HEK293 (cell line): ENCODE results near the gene PDE4D.

Experiments used
- CTCF ChIA-PET: fragments of 350-600 bp; formaldehyde crosslinking; extraction: SDS; loops from one replicate; lab custom pipeline; 2021; ENCODE audit warnings: antibody characterized with exemption; lab: Yijun Ruan, JAX
- POLR2A ChIA-PET: fragments of 300-600 bp; formaldehyde crosslinking; extraction: SDS; loops from one replicate; lab custom pipeline; 2020; ENCODE audit warnings: antibody characterized with exemption, inconsistent platforms; lab: Yijun Ruan, JAX
- H3K27ac ChIP-seq: fragments of 200-500 bp; sonication (Bioruptor generic); 2 replicates; pipeline ENCODE4 v1.5.1; 2014; ENCODE audit warnings: low read depth, low read length, control low read depth, inconsistent platforms; ENCODE audit errors: extremely low read depth
- H3K36me3 ChIP-seq, 2 experiments: fragments of 200-500 bp in 1 of 2; sonication (Bioruptor generic) in 1 of 2; 1 replicate in 1 of 2; 2 replicates in 1 of 2; pipeline ENCODE4 v1.5.1; 2014 to 2017; ENCODE audit warnings: inconsistent platforms in 2 of 2, low read length in 2 of 2; ENCODE audit not compliant: control insufficient read depth in 2 of 2, insufficient read depth in 1 of 2
- H3K4me1 ChIP-seq: fragments of 200-500 bp; sonication (Bioruptor generic); 2 replicates; pipeline ENCODE4 v1.5.1; 2014; ENCODE audit warnings: mild to moderate bottlenecking, low read length, inconsistent platforms; ENCODE audit not compliant: control insufficient read depth, insufficient read depth
- H3K4me3 ChIP-seq: 2 replicates; pipeline ENCODE4 v1.5.1; 2011; ENCODE audit warnings: low read depth, mild to moderate bottlenecking, control low read depth, low read length, moderate library complexity
- H3K9me3 ChIP-seq: fragments of 200-500 bp; sonication (Bioruptor generic); 2 replicates; pipeline ENCODE4 v1.5.1; 2014; ENCODE audit warnings: low read depth, low read length, inconsistent platforms; ENCODE audit not compliant: control insufficient read depth, insufficient read depth
- BCL11A ChIP-seq: fragments of 450-650 bp; formaldehyde crosslinking; IDR thresholded peaks from 2 replicates; pipeline ENCODE4 v1.5.1; 2016; ENCODE audit warnings: low read depth, missing biosample characterization, missing genetic modification characterization
- KLF10 ChIP-seq: fragments of 450-650 bp; IDR thresholded peaks from 2 replicates; pipeline ENCODE4 v1.5.1; 2018; ENCODE audit warnings: missing biosample characterization, mild to moderate bottlenecking, missing genetic modification characterization
- KLF8 ChIP-seq: fragments of 450-650 bp; formaldehyde crosslinking; IDR thresholded peaks from 2 replicates; pipeline ENCODE4 v1.5.1; 2016; ENCODE audit warnings: missing biosample characterization, missing genetic modification characterization
- YY1 ChIP-seq: fragments of 450-650 bp; formaldehyde crosslinking; IDR thresholded peaks from 2 replicates; pipeline ENCODE4 v1.5.1; 2018; ENCODE audit warnings: missing biosample characterization, missing genetic modification characterization
- YY2 ChIP-seq: fragments of 450-650 bp; formaldehyde crosslinking; IDR thresholded peaks from 2 replicates; pipeline ENCODE4 v1.5.1; 2016; ENCODE audit warnings: missing biosample characterization, missing genetic modification characterization
- ZBTB1 ChIP-seq: fragments of 450-650 bp; formaldehyde crosslinking; IDR thresholded peaks from 2 replicates; pipeline ENCODE4 v1.5.1; 2016; ENCODE audit warnings: missing biosample characterization, missing genetic modification characterization
- ZBTB20 ChIP-seq: fragments of 450-650 bp; formaldehyde crosslinking; IDR thresholded peaks from 2 replicates; pipeline ENCODE4 v1.5.1; 2016; ENCODE audit warnings: missing biosample characterization, missing genetic modification characterization
- ZBTB8A ChIP-seq: fragments of 450-650 bp; formaldehyde crosslinking; IDR thresholded peaks from 2 replicates; pipeline ENCODE4 v1.5.1; 2016; ENCODE audit warnings: missing biosample characterization, missing genetic modification characterization
- ZNF223 ChIP-seq: fragments of 450-650 bp; formaldehyde crosslinking; IDR thresholded peaks from 2 replicates; pipeline ENCODE4 v1.5.1; 2016; ENCODE audit warnings: missing biosample characterization, missing genetic modification characterization
- ZNF239 ChIP-seq: fragments of 450-650 bp; formaldehyde crosslinking; IDR thresholded peaks from 2 replicates; pipeline ENCODE4 v1.5.1; 2016; ENCODE audit warnings: missing biosample characterization, missing genetic modification characterization
- ZNF274 ChIP-seq, 2 experiments: fragments of 200-500 bp in 1 of 2; fragments of 450-650 bp in 1 of 2; sonication (Bioruptor generic) in 1 of 2; formaldehyde crosslinking in 1 of 2; IDR thresholded peaks; 2 replicates each; pipeline versions ENCODE4 v1.5.1 to v1.6.1; 2014 to 2016; ENCODE audit warnings: borderline replicate concordance in 1 of 2, inconsistent platforms in 1 of 2, low read length in 1 of 2, missing biosample characterization in 1 of 2, missing genetic modification characterization in 1 of 2
- ZNF350 ChIP-seq: fragments of 450-650 bp; formaldehyde crosslinking; IDR thresholded peaks from 2 replicates; pipeline ENCODE4 v1.5.0; 2017; ENCODE audit warnings: missing biosample characterization, mild to moderate bottlenecking, missing genetic modification characterization
- ZNF416 ChIP-seq: fragments of 450-650 bp; formaldehyde crosslinking; IDR thresholded peaks from 2 replicates; pipeline ENCODE4 v1.5.1; 2016; ENCODE audit warnings: missing biosample characterization, missing genetic modification characterization
- ZNF510 ChIP-seq: fragments of 450-650 bp; formaldehyde crosslinking; IDR thresholded peaks from 2 replicates; pipeline ENCODE4 v1.5.1; 2018; ENCODE audit warnings: mild to moderate bottlenecking, missing genetic modification characterization, missing biosample characterization; ENCODE audit not compliant: insufficient replicate concordance
- ZNF548 ChIP-seq: fragments of 450-650 bp; formaldehyde crosslinking; IDR thresholded peaks from 2 replicates; pipeline ENCODE4 v1.5.1; 2016; ENCODE audit warnings: missing biosample characterization, missing genetic modification characterization
- ZNF558 ChIP-seq: fragments of 450-650 bp; formaldehyde crosslinking; IDR thresholded peaks from 2 replicates; pipeline ENCODE4 v1.5.1; 2016; ENCODE audit warnings: missing biosample characterization, missing genetic modification characterization
- ZNF660 ChIP-seq: fragments of 450-650 bp; IDR thresholded peaks from 2 replicates; pipeline ENCODE4 v1.5.1; 2018; ENCODE audit warnings: missing biosample characterization, mild to moderate bottlenecking, missing genetic modification characterization
- ZNF747 ChIP-seq: fragments of 450-650 bp; formaldehyde crosslinking; IDR thresholded peaks from 2 replicates; pipeline ENCODE4 v1.5.1; 2016; ENCODE audit warnings: missing biosample characterization, missing genetic modification characterization
- ZNF843 ChIP-seq: fragments of 450-650 bp; formaldehyde crosslinking; IDR thresholded peaks from 2 replicates; pipeline ENCODE4 v1.5.1; 2016; ENCODE audit warnings: missing biosample characterization, missing genetic modification characterization
- TF ChIP-seq, protein P1 (sequence below): fragments of 450-650 bp; formaldehyde crosslinking; IDR thresholded peaks from 2 replicates; pipeline ENCODE4 v1.5.1; 2016; ENCODE audit warnings: missing biosample characterization, missing genetic modification characterization
- TF ChIP-seq, protein P2 (sequence below): fragments of 450-650 bp; formaldehyde crosslinking; IDR thresholded peaks from 2 replicates; pipeline ENCODE4 v1.5.1; 2016; ENCODE audit warnings: missing biosample characterization, missing genetic modification characterization
- TF ChIP-seq, protein P3 (sequence below): fragments of 450-650 bp; formaldehyde crosslinking; IDR thresholded peaks from 2 replicates; pipeline ENCODE4 v1.5.1; 2016; ENCODE audit warnings: missing biosample characterization, missing genetic modification characterization
- TF ChIP-seq, protein P4 (sequence below): fragments of 450-650 bp; formaldehyde crosslinking; IDR thresholded peaks from 2 replicates; pipeline ENCODE4 v1.5.1; 2016; ENCODE audit warnings: missing biosample characterization, missing genetic modification characterization, low read depth
- TF ChIP-seq, protein P5 (sequence below): fragments of 450-650 bp; formaldehyde crosslinking; IDR thresholded peaks from 2 replicates; pipeline ENCODE4 v1.5.1; 2017; ENCODE audit warnings: missing biosample characterization, mild to moderate bottlenecking, missing genetic modification characterization, moderate library complexity

The PDE4D gene

DNA sequence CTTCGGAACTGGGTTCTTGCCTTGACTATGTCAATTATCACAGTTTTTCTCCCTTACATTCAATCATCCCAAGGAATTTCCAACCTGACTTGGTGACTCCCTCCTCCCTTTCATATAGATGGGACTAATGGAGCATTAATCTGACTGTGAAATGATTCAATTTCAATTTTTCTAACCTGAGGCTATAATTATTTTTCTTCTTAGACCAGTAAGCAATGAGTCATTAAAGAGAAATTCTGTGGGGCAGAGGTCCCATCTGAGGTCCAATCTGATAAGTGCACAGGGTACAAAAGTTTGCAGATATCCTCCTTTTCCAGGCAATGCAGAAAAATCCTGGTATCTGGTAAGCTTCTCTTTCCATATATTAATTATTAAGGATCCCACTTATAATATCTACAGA, 18.9 kb downstream of the PDE4D start (continued):
- TF ChIP-seq, protein P1, sequence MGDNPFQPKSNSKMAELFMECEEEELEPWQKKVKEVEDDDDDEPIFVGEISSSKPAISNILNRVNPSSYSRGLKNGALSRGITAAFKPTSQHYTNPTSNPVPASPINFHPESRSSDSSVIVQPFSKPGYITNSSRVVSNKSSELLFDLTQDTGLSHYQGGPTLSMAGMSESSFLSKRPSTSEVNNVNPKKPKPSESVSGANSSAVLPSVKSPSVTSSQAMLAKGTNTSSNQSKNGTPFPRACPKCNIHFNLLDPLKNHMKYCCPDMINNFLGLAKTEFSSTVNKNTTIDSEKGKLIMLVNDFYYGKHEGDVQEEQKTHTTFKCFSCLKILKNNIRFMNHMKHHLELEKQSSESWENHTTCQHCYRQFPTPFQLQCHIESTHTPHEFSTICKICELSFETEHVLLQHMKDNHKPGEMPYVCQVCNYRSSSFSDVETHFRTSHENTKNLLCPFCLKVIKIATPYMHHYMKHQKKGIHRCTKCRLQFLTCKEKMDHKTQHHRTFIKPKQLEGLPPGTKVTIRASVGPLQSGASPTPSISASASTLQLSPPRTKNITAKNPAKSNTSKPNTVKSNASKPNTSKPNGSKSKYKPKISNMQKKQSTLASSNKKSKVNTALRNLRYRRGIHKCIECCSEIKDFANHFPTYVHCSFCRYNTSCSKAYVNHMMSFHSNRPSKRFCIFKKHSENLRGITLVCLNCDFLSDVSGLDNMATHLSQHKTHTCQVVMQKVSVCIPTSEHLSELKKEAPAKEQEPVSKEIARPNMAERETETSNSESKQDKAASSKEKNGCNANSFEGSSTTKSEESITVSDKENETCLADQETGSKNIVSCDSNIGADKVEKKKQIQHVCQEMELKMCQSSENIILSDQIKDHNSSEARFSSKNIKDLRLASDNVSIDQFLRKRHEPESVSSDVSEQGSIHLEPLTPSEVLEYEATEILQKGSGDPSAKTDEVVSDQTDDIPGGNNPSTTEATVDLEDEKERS (tag by site-specific recombination), result no peak
- no peak for TF ChIP-seq ZNF274 (IDR thresholded peaks at IDR 0.05; ENCODE audit: low read length)
- no peak for TF ChIP-seq ZNF274 (tag by site-specific recombination; IDR thresholded peaks at IDR 0.05; ENCODE audit: borderline replicate concordance)
- TF ChIP-seq ZBTB1 (tag by site-specific recombination), result no peak
- no peak for TF ChIP-seq ZBTB20 (tag by site-specific recombination)

DNA sequence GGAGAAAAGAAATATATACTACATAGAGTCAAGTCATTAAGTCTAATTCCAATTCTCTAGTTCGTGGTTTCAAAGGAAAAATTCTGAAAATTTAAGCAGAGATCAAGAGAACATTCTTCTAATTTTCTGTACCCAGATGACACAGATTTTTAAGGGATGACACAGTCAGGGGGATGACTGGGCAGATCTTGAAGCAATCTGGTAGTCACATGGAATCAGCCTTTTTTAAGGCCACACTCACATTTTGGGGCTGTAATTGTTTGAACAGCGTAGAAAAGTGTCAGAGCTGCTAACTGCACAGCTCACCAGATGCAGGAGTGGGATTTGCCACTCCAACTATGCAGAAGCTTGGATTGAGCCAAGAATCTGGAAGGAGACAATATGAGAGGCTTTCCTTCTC, 20.4 kb downstream of the PDE4D start:
- ChIA-PET CTCF (interaction anchor here (0.6 kb wide), 1 partner anchor 49 kb away, joined by 3 read pairs; no protein-coding TSS in a partner anchor), POLR2A (no interaction called here)
- Histone ChIP-seq H3K9me3 (no peaks in the 10 kb centered on the region), H3K36me3 (no peaks in the 10 kb centered on the region), H3K4me1 (no peaks in the 10 kb centered on the region), H3K4me3 (no peak overlapping the region), H3K27ac (no peak overlapping the region)
- no peak for TF ChIP-seq ZNF350 (tag by site-specific recombination)
- TF ChIP-seq, protein P2, sequence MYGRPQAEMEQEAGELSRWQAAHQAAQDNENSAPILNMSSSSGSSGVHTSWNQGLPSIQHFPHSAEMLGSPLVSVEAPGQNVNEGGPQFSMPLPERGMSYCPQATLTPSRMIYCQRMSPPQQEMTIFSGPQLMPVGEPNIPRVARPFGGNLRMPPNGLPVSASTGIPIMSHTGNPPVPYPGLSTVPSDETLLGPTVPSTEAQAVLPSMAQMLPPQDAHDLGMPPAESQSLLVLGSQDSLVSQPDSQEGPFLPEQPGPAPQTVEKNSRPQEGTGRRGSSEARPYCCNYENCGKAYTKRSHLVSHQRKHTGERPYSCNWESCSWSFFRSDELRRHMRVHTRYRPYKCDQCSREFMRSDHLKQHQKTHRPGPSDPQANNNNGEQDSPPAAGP, result no peak

DNA sequence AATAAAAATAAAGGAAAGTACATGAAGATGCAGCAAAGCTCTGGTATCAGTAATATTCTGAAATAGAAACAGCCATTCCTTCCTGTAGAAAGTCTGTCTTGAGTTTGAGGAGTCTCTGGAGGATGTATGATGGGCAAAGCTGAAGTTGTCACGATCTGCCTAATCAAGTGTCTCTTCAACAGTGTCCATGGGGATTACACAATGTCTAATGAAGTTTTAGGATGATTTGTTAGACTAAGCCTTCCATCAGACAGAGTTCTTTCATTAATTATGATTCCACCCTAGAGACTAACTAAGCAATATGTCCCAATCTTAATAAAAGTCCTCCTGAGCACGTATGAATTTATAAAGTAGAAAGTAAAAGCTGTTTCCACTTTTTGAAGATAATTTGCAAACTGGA, 26.9 kb downstream of the PDE4D start:
- CTCF ChIA-PET, result interaction anchor here (0.7 kb wide), 1 partner anchor 40 kb away, joined by 3 read pairs; no protein-coding TSS in a partner anchor
- H3K9me3 ChIP-seq, result no peaks in the 10 kb centered on the region
- no peak overlapping the region for H3K27ac ChIP-seq
- H3K36me3 ChIP-seq, result no peaks in the 10 kb centered on the region
- no peaks in the 10 kb centered on the region for H3K4me1 ChIP-seq
- H3K4me3 ChIP-seq, result no peak overlapping the region
- POLR2A ChIA-PET, result no interaction called here
- TF ChIP-seq, protein P3, sequence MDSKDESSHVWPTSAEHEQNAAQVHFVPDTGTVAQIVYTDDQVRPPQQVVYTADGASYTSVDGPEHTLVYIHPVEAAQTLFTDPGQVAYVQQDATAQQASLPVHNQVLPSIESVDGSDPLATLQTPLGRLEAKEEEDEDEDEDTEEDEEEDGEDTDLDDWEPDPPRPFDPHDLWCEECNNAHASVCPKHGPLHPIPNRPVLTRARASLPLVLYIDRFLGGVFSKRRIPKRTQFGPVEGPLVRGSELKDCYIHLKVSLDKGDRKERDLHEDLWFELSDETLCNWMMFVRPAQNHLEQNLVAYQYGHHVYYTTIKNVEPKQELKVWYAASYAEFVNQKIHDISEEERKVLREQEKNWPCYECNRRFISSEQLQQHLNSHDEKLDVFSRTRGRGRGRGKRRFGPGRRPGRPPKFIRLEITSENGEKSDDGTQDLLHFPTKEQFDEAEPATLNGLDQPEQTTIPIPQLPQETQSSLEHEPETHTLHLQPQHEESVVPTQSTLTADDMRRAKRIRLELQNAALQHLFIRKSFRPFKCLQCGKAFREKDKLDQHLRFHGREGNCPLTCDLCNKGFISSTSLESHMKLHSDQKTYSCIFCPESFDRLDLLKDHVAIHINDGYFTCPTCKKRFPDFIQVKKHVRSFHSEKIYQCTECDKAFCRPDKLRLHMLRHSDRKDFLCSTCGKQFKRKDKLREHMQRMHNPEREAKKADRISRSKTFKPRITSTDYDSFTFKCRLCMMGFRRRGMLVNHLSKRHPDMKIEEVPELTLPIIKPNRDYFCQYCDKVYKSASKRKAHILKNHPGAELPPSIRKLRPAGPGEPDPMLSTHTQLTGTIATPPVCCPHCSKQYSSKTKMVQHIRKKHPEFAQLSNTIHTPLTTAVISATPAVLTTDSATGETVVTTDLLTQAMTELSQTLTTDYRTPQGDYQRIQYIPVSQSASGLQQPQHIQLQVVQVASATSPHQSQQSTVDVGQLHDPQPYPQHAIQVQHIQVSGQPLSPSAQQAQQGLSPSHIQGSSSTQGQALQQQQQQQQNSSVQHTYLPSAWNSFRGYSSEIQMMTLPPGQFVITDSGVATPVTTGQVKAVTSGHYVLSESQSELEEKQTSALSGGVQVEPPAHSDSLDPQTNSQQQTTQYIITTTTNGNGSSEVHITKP (tag by site-specific recombination), result no peak
- TF ChIP-seq ZNF660 (tag by site-specific recombination), result no peak
- no peak for TF ChIP-seq ZNF843 (tag by site-specific recombination)
- TF ChIP-seq ZBTB8A (tag by site-specific recombination), result no peak
- no peak for TF ChIP-seq ZNF548
- TF ChIP-seq, protein P4, sequence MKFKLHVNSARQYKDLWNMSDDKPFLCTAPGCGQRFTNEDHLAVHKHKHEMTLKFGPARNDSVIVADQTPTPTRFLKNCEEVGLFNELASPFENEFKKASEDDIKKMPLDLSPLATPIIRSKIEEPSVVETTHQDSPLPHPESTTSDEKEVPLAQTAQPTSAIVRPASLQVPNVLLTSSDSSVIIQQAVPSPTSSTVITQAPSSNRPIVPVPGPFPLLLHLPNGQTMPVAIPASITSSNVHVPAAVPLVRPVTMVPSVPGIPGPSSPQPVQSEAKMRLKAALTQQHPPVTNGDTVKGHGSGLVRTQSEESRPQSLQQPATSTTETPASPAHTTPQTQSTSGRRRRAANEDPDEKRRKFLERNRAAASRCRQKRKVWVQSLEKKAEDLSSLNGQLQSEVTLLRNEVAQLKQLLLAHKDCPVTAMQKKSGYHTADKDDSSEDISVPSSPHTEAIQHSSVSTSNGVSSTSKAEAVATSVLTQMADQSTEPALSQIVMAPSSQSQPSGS (tag by site-specific recombination), result no peak
- no peak for TF ChIP-seq YY2
- TF ChIP-seq, protein P5, sequence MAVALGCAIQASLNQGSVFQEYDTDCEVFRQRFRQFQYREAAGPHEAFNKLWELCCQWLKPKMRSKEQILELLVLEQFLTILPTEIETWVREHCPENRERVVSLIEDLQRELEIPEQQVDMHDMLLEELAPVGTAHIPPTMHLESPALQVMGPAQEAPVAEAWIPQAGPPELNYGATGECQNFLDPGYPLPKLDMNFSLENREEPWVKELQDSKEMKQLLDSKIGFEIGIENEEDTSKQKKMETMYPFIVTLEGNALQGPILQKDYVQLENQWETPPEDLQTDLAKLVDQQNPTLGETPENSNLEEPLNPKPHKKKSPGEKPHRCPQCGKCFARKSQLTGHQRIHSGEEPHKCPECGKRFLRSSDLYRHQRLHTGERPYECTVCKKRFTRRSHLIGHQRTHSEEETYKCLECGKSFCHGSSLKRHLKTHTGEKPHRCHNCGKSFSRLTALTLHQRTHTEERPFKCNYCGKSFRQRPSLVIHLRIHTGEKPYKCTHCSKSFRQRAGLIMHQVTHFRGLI, result no peak
- TF ChIP-seq YY1 (tag by site-specific recombination), result no peak
- TF ChIP-seq KLF8 (tag by site-specific recombination), result no peak
- no peak for TF ChIP-seq ZNF558 (tag by site-specific recombination)
- no peak for TF ChIP-seq ZNF510 (tag by site-specific recombination)
- no peak for TF ChIP-seq KLF10 (tag by site-specific recombination)
- no peak for TF ChIP-seq ZNF416 (tag by site-specific recombination)
- TF ChIP-seq BCL11A (tag by site-specific recombination), result no peak
- no peak for TF ChIP-seq ZNF747
- no peak for TF ChIP-seq ZNF239 (tag by site-specific recombination)
- TF ChIP-seq ZNF223 (tag by site-specific recombination), result no peak
